GM20000 (cell line): Measurements from ENCODE around the gene BCAS4.

Source experiments
- DNase-seq: peaks from one replicate; pipeline ENCODE4 v3.0.0; 2012; ENCODE audit warnings: low spot score
- CTCF ChIP-seq: IDR thresholded peaks from 2 replicates; pipeline ENCODE4 v1.5.1; 2012; ENCODE audit warnings: mild to moderate bottlenecking, control low read depth; ENCODE audit errors: extremely low read depth, missing control alignments

BCAS4 gene

GRCh38 chr20:50903353-50904051 lies 108.6 kb downstream of the BCAS4 start:
- no peak for DNase-seq
- TF ChIP-seq CTCF: no peak

- no peak for TF ChIP-seq CTCF
- no peak for DNase-seq
Observed at GRCh38 chr20:50904067-50904570, 109.3 kb downstream of the BCAS4 start.

GRCh38 chr20:50909413-50909812 lies 114.6 kb downstream of the BCAS4 start:
- TF ChIP-seq CTCF: no peak
- DNase-seq: no peak

- TF ChIP-seq CTCF: no peak
- no peak for DNase-seq
Observed at GRCh38 chr20:50911030-50911429, 116.2 kb downstream of the BCAS4 start.

- DNase-seq: peak; percentile 25
- no peak for TF ChIP-seq CTCF
Observed at GRCh38 chr20:50911716-50912115, 116.9 kb downstream of the BCAS4 start.

- TF ChIP-seq CTCF: no peak
- no peak for DNase-seq
Observed at GRCh38 chr20:50913690-50914375, 119.0 kb downstream of the BCAS4 start.

GRCh38 chr20:50915424-50915823 lies 120.6 kb downstream of the BCAS4 start:
- no peak for TF ChIP-seq CTCF
- no peak for DNase-seq
